ENCODE data around the gene ADRM1. TPM values are rescaled to one million over a fixed set of nuclear protein-coding genes. Genes with fewer than 3 reads are reported as not detected.

ADRM1 gene
- total and polyA plus RNA-seq, 10 of the 15 experiments (the other 5 are each of a cell fraction or from before 2014, with no cell fraction given), result 3.4 to 213 (median 95.9) TPM

GRCh38 chr20:62315773-62316172, 13.0 kb downstream of the ADRM1 start:
- intact Hi-C loops (cut with micrococcal nuclease; ENCODE audit: unreplicated experiment), result no loop called here
- Histone ChIP-seq H3K4me2 (ENCODE audit: control insufficient read depth, insufficient read depth) (no peak overlapping the region), H3K9me3 (replicated peaks; ENCODE audit: control insufficient read depth, insufficient read depth, low read length) (no peaks in the 10 kb centered on the region; the same call in 2 of the 3 replicates), H3K4me3 (no peak overlapping the region), H2AFZ (ENCODE audit: control insufficient read depth, low read depth, low read length) (no peak overlapping the region), H3K4me1 (ENCODE audit: control insufficient read depth, insufficient read depth, low read length) (no peaks in the 10 kb centered on the region), H3K27ac (ENCODE audit: control insufficient read depth, insufficient read depth) (no peak overlapping the region), H3K27me3 (replicated peaks in 1 of 2; ENCODE audit: control insufficient read depth in 2 of 2, insufficient read depth in 2 of 2, low read length in 1 of 2) (no peaks in the 10 kb centered on the region), H3K9ac (ENCODE audit: control insufficient read depth, insufficient read depth, low read length) (no peak overlapping the region), H4K20me1 (ENCODE audit: control insufficient read depth, insufficient read depth) (no peaks in the 10 kb centered on the region), H3K79me2 (ENCODE audit: control insufficient read depth, insufficient read depth, low read length) (no peaks in the 10 kb centered on the region), H3K36me3 (ENCODE audit: control insufficient read depth in 2 of 2, insufficient read depth in 2 of 2, low read length in 1 of 2) (no peaks in the 10 kb centered on the region; a peak in 1 of 4 replicates)
- ATAC-seq (no peak), FAIRE-seq (no peak), DNase-seq (ENCODE audit: low read depth, low spot score) (no peak)
- 95% methylated on average over 12 of the region's 12 CpGs for WGBS (ENCODE audit: insufficient coverage, insufficient replicate concordance, low lambda C conversion rate, missing lambda C conversion rate)
- ChIA-PET CTCF (no interaction called here), POLR2A (no interaction called here), SMC1A (ENCODE audit: uncharacterized antibody, unreplicated experiment) (no interaction called here), RAD21 (ENCODE audit: unreplicated experiment) (no interaction called here)
- in situ Hi-C loops (cut with MboI), result no loop called here
- no TSS peak for BruUV-seq (replicated peaks)
- TF ChIP-seq NR2C2 (IDR thresholded peaks at IDR 0.05; ENCODE audit: borderline replicate concordance, control insufficient read depth, insufficient read length, low read depth) (no peak), PML (IDR thresholded peaks at IDR 0.05; ENCODE audit: low read length) (no peak), HDAC2 (IDR thresholded peaks at IDR 0.05) (no peak)

GRCh38 chr20:62316331-62317166, 13.8 kb downstream of the ADRM1 start:
- H3K27me3 ChIP-seq (replicated peaks in 1 of 2; ENCODE audit: control insufficient read depth in 2 of 2, insufficient read depth in 2 of 2, low read length in 1 of 2), result no peaks in the 10 kb centered on the region
- intact Hi-C loops (cut with micrococcal nuclease; ENCODE audit: unreplicated experiment) (no loop called here), in situ Hi-C loops (cut with MboI) (no loop called here)
- no peaks in the 10 kb centered on the region for H3K4me1 ChIP-seq (ENCODE audit: control insufficient read depth, insufficient read depth, low read length)
- H3K79me2 ChIP-seq (ENCODE audit: control insufficient read depth, insufficient read depth, low read length), result no peaks in the 10 kb centered on the region
- ChIA-PET SMC1A (ENCODE audit: uncharacterized antibody, unreplicated experiment) (no interaction called here), POLR2A (no interaction called here), RAD21 (ENCODE audit: unreplicated experiment) (no interaction called here), CTCF (interaction anchor here (0.6 kb wide), 1 partner anchor 13 kb away, joined by 3 read pairs; the partner anchor contains the start of gene ADRM1)
- H4K20me1 ChIP-seq (ENCODE audit: control insufficient read depth, insufficient read depth), result no peaks in the 10 kb centered on the region
- DNase-seq (ENCODE audit: low read depth, low spot score), result no peak
- H3K9ac ChIP-seq (ENCODE audit: control insufficient read depth, insufficient read depth, low read length), result no peak overlapping the region
- no peak overlapping the region for H3K4me2 ChIP-seq (ENCODE audit: control insufficient read depth, insufficient read depth)
- no peak for ATAC-seq
- H2AFZ ChIP-seq (ENCODE audit: control insufficient read depth, low read depth, low read length), result no peak overlapping the region
- WGBS (ENCODE audit: insufficient coverage, insufficient replicate concordance, low lambda C conversion rate, missing lambda C conversion rate), result 87% methylated on average over 31 of the region's 40 CpGs
- no peaks in the 10 kb centered on the region; the same call in 2 of the 3 replicates for H3K9me3 ChIP-seq (replicated peaks; ENCODE audit: control insufficient read depth, insufficient read depth, low read length)
- no TSS peak for BruUV-seq (replicated peaks)
- no peaks in the 10 kb centered on the region; a peak in 1 of 4 replicates for H3K36me3 ChIP-seq (ENCODE audit: control insufficient read depth in 2 of 2, insufficient read depth in 2 of 2, low read length in 1 of 2)
- no peak overlapping the region for H3K27ac ChIP-seq (ENCODE audit: control insufficient read depth, insufficient read depth)
- H3K4me3 ChIP-seq, result no peak overlapping the region
- no peak for FAIRE-seq
- TF ChIP-seq EGR1 (IDR thresholded peaks at IDR 0.05; ENCODE audit: borderline replicate concordance in 1 of 2, low read depth in 2 of 2, low read length in 2 of 2), result no peak
- TF ChIP-seq WRNIP1 (IDR thresholded peaks at IDR 0.05; ENCODE audit: borderline replicate concordance, low read depth, low read length), result no peak
- no peak for TF ChIP-seq KAT2A (conservative IDR thresholded peaks at IDR 0.05; ENCODE audit: control insufficient read depth, low read depth, low read length)
- no peak for TF ChIP-seq RCOR1 (conservative IDR thresholded peaks at IDR 0.05; ENCODE audit: low read depth, low read length)
- no peak for TF ChIP-seq ZNF592 (IDR thresholded peaks at IDR 0.05)
